Astrocyte (in vitro differentiated cells and primary cell): ENCODE data around the gene KCNMB2.

Source experiments
- CTCF ChIP-seq: IDR thresholded peaks from 2 replicates; pipeline ENCODE4 v1.5.1; 2011; ENCODE audit warnings: low read depth, mild to moderate bottlenecking, inconsistent platforms, low read length, moderate library complexity; ENCODE audit not compliant: insufficient read depth
- EZH2 ChIP-seq: IDR thresholded peaks from 2 replicates; pipeline ENCODE4 v1.6.1; 2012; ENCODE audit warnings: mild to moderate bottlenecking, low read length, inconsistent platforms; ENCODE audit not compliant: insufficient read depth

GRCh38 chr3:178522200-178523052 is 13.8 kb upstream of the KCNMB2 start:
- no peak for TF ChIP-seq CTCF
- TF ChIP-seq EZH2 = no peak
